NCI-H1048 (cell line): ENCODE results near the gene CNN2.

Experiments
- DNase-seq: peaks from one replicate; lab custom pipeline; 2025; lab: John Stamatoyannopoulos, UW

The CNN2 gene

DNA sequence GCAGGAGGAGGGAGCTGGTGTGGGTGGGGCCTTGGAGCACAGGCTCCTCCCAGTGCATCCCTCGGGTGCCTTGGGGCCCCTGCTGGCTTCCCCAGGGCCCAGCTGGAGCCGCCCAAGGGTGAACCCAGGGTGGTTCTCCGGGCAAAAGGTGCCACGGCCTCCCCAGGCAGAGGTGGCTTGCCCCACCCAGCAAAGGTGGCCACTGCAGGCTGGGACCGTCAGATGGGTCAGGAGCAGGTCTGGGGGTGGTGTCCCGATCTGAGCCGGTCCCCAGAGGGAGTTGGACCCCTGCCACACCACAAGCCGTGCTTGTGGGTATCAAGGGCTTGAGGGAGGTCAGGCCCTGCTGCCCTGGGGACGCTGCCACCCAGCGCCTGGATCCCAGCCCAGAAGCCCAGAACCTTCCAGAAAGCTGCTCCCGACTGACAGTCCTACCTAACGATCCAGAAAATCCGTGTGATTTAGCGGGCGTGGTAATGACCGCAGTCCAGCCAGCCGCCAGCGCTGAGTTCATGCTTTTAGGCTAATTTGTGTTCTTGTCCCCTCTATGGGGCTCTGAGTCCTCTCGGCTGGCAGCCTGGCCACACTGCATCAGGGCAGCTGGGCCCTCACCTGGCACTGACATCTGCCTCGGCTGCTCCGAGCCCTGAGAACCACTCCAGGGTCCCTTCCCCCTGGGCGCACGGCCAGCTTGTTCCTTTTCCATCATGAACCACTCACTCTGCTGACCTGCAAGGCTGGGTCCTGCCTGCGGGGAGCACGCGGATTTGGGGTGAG, 31.2 kb upstream of the CNN2 start:
- no peak for DNase-seq

DNA sequence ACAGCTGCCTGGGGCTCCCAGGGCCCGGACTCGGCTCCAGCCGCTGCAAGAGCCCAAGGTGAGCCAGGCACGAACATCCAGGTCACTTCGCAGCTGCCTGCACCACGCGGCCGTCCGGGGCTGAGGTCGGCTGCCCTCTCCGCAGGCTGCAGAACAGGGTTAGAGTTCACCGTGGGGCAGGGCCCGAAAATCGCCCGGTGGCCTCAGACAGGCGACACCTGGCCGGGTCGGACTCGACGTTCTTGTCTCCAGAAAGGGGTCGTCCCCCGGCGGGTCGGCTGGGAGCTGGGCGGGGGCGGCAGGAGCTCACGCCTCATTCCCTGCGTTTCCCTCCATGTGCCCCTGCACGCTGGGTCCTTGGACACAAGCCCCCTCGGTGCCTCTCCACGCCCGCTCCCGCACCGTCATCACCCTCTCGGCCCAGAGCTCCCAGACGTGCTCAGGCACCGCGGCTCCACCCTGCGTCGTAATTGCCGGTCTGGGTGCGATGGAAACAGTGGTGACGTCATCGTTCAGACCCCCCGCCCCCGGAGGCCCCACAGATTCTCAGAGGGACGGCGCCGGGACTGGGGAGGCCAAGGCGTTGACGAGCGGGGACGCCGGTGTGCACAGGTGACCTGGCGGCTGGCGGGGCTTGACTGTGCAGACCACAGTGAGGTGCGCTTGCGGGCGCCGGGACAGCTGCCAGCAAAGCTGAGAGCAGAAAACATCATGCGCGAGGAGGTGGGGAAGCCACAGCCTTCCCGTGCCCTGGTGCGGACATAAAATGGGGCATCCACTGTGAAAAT, 30.2 kb upstream of the CNN2 start:
- no peak for DNase-seq

DNA sequence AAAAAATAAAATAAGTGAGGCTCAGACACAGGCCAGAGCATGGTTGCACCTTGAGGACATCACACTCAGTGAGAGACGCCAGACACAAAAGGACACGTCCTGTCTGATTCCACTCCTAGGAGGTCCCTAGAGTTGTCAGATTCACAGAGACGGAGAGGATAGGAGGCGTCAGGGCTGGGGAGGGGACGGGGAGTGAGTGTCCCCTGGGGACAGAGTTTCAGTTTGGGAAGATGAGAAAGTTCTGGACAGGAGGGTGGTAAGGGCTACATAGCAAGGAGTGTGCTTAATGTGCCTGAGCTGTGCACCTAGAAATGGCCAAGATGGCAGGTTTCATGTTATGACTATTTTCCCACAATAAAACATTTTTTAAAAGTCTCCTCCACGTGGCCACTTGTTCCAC, 28.3 kb upstream of the CNN2 start:
- DNase-seq: no peak

DNA sequence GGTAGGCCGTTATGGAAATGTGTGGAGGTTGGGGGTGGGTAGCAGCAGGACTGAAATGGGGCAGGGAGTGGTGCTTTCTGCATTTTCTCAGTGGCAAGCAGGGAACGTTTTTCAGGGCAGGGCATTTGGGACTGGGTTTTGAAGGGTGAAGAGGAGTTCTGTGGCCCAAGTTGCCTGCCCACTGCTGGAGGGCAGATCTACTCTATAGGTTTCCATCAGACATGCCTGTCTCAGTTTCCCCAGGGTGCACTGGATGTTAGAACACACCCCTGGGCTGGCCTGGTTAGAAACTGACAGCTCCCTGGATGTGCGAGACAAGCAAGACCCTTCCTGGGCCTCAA, 27.1 kb upstream of the CNN2 start:
- DNase-seq: no peak

DNA sequence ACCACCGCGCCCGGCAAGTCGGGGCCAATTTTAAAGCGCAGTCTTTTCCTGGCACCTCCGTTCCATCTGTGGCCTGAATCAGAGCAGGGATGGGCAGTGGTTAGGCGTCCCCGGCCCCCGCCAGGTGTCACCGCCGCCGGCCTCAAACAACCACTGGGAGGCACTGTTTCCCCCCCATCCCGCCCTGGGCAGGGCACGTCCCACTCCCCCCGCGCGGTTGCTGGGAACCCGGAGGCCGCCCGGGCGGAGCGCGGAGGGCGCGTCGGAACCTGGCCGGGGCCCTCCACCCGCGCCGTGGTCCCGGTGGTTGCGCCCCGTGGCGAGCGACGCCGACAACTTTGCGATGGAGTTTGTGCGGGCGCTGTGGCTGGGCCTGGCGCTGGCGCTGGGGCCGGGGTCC, 26.3 kb upstream of the CNN2 start, which contains the start of gene GRIN3B:
Gene GRIN3B, plus strand, starts transcription at position 325 of the 400 bp plus-strand sequence. Its CDS starts 19 bp downstream, at position 344.
- DNase-seq: no peak

DNA sequence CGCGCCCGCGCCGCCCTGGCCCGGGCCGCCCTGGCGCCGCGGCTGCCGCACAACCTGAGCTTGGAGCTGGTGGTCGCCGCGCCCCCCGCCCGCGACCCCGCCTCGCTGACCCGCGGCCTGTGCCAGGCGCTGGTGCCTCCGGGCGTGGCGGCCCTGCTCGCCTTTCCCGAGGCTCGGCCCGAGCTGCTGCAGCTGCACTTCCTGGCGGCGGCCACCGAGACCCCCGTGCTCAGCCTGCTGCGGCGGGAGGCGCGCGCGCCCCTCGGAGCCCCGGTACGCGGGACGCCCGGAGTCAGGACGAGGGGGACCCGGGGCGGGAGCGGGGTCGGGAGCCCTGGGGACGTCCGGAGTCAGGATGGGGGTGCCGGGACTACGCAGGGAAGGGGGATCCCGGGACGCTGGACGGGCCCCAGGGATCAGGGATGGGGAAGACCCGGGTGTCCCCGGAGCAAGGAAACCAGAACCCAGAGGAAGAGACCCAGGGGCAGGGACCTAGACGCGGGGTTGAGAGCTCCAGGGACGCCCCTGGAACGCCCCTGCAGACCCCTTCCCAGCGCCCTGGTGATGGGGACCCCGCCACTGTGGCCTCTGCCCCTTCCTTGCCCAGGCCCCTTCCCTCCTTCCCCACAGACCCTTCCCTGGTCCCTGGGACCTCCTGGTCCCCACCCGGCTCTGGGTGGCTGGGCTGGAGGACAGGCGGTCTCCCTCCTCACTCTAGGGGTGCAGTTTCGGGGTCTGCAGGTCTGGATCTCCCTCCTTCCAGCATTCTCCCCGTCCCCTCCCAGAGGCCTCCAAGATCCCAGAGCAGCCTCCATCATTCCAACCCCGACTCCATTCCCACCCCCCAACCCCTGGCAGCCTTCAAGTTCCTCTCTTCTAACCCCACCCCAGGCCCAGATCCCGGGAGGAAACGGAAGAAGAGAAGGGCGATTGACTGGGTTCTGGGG, 25.5 kb upstream of the CNN2 start:
- DNase-seq: no peak

DNA sequence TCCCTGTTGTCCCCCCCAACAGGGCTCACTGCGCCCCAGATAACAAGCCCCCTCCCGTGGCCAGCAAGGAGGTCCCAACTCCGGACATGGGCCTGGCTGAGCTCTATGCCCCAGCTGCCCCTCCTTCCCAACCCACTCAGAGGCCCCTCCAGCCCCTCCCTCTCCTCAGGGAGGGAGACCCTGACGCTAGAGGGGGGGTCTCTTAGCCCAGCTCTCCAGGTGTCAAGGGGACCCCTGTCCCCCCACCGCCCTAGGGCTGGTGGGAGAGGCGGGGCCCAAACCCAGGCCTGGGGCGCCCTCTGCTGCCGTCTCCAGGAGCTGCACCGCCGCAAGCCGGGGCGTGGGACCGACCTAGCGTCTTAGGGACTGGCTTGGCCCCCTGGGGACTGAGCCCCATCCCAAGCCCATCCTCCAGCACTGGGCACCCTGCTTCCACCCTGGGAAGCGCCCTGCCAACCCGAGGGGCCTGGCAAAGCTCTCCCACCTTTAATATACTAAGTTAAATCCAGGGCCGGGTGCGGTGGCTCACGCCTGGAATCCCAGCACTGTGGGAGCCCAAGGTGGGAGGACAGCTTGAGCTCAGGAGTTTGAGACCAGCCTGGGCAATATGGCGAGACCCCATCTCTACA, 24.8 kb upstream of the CNN2 start:
- no peak for DNase-seq

DNA sequence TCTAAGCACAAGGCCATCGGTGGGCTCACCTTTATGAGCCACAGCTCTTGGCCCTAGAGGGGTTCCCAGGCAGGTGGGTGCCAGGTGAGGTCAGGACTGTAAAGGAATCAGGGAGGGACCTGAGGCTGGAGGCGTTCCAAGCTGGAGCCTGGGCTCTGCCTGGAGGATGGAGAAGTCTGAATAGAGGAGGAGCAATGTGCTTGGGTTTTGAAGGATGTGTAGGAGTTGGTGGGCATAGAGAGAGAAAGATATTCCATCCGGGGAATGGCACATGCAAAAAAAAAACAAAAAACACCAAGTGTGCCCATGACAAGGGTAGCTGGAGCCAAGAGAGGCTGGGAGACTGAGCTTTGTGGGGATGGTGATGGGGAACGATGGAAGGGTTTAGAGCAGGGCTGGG, 23.8 kb upstream of the CNN2 start:
- DNase-seq: no peak

DNA sequence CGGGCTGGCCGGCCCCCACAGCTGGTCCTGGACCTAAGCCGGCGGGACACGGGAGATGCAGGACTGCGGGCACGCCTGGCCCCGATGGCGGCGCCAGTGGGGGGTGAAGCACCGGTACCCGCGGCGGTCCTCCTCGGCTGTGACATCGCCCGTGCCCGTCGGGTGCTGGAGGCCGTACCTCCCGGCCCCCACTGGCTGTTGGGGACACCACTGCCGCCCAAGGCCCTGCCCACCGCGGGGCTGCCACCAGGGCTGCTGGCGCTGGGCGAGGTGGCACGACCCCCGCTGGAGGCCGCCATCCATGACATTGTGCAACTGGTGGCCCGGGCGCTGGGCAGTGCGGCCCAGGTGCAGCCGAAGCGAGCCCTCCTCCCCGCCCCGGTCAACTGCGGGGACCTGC, 23.1 kb upstream of the CNN2 start:
- DNase-seq: no peak

DNA sequence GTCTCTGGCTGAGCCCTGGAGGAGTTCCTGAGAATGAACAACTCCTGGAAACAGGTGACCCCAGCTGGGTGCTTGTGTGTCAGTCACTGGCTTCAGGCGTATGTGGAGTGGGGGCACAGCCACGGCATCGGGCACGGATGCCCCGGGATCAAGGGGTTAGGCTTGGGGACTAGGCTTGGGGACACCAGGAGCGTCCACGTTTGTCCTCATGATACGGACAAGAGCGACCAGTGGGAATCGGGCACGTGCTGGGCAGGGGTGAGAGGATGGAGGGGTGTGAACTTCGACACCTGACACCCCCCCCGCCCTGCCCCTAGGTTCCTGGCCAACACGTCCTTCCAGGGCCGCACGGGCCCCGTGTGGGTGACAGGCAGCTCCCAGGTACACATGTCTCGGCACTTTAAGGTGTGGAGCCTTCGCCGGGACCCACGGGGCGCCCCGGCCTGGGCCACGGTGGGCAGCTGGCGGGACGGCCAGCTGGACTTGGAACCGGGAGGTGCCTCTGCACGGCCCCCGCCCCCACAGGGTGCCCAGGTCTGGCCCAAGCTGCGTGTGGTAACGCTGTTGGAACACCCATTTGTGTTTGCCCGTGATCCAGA, 22.1 kb upstream of the CNN2 start:
- DNase-seq: no peak

DNA sequence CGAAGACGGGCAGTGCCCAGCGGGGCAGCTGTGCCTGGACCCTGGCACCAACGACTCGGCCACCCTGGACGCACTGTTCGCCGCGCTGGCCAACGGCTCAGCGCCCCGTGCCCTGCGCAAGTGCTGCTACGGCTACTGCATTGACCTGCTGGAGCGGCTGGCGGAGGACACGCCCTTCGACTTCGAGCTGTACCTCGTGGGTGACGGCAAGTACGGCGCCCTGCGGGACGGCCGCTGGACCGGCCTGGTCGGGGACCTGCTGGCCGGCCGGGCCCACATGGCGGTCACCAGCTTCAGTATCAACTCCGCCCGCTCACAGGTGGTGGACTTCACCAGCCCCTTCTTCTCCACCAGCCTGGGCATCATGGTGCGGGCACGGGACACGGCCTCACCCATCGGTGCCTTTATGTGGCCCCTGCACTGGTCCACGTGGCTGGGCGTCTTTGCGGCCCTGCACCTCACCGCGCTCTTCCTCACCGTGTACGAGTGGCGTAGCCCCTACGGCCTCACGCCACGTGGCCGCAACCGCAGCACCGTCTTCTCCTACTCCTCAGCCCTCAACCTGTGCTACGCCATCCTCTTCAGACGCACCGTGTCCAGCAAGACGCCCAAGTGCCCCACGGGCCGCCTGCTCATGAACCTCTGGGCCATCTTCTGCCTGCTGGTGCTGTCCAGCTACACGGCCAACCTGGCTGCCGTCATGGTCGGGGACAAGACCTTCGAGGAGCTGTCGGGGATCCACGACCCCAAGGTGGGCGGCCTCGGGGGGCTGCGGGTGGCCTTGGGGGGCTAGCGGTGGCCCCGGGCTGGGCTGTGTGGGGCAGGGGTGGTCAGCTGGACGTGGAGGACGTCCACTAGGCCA, 21.4 kb upstream of the CNN2 start:
- no peak for DNase-seq

DNA sequence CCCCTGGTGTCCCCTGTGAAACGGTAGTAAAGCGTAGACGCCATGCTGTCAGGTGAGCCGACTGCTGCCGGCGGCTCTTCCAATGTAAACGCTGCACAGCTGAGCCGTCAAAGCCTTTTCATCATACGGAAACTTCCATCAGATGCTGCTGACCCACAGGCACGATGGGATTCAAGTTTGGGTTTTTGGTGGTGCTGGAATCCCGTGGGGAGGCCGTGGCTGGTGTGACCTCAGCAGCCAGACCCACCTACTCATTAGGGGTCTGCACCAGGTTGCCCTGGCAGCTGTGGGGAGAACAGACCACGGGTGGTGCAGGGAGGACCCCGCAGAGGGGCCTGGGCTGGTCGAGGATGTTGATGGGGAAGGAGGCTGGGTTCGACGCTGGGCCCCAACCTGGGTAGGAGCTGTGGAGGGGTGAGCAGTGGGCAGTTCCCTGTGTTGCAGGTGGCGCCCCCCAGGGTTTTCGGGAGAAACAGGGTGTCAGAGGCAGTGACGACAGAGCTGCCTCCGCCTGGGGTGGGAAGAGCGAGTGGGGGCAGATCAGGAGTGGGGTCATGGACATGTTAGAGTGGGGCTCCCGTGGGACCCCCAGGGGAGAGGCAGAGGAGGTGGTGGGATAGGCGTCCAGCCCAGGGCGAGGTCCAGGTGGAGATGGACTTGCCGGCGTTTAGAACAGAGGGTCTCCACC, 19.6 kb upstream of the CNN2 start:
- DNase-seq: no peak

DNA sequence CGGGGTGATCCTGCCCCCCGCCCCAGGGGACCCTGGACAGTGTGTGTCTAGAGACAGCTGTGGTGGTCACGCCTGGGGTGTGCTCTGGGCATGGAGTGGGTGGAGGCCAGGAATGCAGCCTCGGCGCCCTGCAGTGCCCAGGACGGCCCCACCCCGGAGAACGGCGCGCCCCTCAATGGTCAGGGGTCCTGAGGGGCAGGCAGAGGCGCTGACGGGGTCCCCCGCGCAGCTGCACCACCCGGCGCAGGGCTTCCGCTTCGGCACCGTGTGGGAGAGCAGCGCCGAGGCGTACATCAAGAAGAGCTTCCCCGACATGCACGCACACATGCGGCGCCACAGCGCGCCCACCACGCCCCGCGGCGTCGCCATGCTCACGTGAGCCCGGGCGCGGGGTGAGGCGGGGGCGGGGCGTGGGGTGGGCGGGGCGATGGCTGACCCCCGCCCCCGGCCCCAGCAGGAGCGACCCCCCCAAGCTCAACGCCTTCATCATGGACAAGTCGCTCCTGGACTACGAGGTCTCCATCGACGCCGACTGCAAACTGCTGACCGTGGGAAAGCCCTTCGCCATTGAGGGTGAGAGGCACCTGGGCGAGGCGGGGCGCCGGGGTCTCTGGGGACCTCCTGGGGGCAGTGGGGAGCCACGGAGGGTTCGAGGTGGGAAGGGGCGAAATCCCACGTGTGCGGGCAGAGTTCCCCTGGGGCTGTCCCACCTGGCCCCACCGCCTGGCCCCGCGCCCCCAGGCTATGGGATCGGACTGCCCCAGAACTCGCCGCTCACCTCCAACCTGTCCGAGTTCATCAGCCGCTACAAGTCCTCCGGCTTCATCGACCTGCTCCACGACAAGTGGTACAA, 18.8 kb upstream of the CNN2 start:
- no peak for DNase-seq

DNA sequence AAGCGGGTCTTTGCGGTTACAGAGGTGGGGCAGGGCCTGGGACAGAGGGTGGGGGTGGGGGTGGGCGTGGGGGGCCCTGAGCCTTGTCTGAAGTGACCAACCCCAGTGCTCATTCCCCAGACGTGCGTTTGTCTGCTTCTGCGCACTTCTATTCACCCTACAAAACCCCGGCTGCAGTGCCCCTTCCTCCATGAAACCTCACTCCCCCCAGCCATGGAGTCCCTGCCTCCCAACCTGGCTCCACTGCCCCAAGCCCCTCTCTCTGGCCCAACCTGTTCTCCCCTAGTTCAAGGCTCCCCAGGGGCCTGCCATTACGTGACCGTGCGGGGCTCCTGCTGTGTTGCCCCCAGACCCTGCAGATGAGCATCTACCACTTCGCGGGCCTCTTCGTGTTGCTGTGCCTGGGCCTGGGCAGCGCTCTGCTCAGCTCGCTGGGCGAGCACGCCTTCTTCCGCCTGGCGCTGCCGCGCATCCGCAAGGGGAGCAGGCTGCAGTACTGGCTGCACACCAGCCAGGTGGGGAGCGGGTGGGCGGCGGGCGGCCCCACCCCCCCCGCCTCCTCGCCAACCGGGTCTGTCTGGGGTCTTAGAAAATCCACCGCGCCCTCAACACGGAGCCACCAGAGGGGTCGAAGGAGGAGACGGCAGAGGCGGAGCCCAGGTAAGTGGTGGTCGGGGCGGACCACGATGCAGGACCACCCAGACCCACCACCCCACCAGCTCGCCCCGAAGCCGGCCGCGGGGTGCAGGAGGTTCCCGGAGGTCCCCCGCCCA, 18.0 kb upstream of the CNN2 start:
- DNase-seq: no peak

DNA sequence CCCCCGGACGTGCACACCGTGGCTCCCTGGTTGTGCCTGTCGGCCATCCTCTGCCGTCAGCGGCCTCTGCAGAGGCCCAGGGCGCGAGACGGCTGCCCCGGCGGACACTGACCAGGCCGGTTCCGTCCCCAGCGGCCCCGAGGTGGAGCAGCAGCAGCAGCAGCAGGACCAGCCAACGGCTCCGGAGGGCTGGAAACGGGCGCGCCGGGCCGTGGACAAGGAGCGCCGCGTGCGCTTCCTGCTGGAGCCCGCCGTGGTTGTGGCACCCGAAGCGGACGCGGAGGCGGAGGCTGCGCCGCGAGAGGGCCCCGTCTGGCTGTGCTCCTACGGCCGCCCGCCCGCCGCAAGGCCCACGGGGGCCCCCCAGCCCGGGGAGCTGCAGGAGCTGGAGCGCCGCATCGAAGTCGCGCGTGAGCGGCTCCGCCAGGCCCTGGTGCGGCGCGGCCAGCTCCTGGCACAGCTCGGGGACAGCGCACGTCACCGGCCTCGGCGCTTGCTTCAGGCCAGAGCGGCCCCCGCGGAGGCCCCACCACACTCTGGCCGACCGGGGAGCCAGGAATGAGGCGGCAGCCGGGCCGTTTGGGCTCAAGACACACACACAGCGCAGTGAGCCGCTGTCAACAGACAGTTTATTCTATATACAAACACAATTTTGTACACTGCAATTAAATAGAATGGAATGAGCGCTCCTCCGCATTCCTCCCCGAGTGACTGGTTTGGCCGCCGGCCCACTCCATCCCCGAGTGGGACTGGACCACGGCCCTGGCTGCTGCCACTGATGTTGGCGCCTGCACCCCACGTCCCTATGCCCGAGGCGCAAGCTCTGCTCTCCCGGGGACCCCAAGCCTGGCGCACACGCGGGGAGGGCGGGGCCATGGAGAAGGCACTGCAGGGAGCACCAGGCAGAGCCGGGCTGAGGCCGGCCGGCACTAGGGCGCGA, 17.1 kb upstream of the CNN2 start:
- DNase-seq: no peak

DNA sequence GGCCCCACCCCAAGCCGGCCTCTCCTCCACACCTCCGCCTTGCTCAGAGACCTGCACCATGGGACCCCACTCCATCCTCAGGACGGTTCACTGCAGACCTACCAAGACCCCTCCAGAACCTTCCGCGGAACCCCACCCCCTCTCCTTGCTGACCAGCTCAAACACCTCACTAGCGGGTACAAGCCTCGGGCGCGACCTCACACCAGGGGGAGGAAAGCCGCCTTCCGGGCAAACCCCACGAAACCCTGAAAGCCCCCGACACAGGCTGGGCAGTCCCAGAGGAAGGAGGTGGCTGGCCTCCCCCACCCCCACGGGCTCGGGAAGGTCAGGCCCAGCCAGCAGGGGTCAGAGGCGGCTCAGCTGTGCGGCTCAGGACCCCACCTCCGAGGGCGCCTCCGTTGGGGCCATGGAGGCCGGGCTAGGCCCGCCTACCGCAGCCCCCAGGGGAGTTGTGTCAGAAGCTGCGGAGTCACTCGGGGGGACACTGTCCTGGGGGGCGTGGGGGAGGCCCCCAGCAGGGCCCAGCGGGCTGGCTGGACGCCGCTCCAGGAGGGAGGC, 16.3 kb upstream of the CNN2 start:
- DNase-seq: no peak
